Astrocyte (in vitro differentiated cells and primary cell): ENCODE data around the gene COG4.

Source experiments
- EZH2 ChIP-seq: IDR thresholded peaks from 2 replicates; pipeline ENCODE4 v1.6.1; 2012; ENCODE audit warnings: mild to moderate bottlenecking, low read length, inconsistent platforms; ENCODE audit not compliant: insufficient read depth
- TF ChIP-seq, protein P1 (sequence below): IDR thresholded peaks from 2 replicates; pipeline ENCODE4 v1.5.1; 2011; ENCODE audit warnings: low read depth, mild to moderate bottlenecking, inconsistent platforms, low read length, moderate library complexity; ENCODE audit not compliant: insufficient read depth

DNA sequence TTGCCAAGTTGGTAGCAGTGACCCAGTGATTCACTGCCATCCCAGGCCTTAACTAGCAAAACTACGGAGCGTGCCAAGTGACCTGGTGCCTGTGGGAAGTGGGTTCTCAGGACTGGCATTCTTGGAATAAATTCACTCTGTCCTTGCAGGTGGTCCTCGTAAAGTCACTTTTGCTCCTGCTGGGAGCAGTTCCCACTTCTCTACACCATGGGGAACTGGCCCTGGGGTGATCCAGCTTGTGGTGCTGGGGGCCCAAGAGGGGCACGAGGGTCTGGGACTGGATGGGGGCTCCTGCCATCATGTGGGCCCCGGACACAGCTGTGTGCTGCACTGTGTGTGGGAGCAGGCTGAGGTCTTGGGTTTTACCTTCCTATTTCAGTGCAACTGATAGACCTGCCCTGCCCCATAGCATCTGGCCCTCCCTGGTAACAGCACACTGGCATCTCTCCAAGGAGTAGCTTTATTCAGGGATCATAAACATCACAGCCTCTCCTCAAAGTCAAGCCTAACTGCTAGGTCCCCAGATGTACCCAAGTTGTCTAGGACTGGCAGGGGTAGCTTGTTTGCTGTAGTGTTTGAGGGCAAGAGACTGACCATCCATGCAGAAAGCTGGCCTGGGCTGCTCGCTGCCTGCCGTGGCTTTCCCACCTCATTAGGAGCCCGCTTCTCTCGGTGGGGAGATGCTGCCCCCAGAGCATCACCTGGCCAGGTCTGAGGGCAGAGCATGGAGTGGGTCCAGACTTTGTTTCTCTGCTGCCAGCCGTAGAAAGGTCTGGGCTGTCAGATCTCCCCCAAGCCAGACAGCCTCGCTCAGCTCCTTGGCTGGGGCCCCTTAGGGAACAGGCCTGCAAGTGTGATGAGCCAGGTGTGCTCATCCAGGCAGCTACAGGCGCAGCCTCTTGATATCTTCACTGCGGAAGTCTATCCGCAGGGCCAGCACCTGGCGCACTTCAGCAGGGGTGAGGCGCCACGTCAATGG lies 42.9 kb downstream of the COG4 start:
- TF ChIP-seq, protein P1, sequence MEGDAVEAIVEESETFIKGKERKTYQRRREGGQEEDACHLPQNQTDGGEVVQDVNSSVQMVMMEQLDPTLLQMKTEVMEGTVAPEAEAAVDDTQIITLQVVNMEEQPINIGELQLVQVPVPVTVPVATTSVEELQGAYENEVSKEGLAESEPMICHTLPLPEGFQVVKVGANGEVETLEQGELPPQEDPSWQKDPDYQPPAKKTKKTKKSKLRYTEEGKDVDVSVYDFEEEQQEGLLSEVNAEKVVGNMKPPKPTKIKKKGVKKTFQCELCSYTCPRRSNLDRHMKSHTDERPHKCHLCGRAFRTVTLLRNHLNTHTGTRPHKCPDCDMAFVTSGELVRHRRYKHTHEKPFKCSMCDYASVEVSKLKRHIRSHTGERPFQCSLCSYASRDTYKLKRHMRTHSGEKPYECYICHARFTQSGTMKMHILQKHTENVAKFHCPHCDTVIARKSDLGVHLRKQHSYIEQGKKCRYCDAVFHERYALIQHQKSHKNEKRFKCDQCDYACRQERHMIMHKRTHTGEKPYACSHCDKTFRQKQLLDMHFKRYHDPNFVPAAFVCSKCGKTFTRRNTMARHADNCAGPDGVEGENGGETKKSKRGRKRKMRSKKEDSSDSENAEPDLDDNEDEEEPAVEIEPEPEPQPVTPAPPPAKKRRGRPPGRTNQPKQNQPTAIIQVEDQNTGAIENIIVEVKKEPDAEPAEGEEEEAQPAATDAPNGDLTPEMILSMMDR, result no peak
- TF ChIP-seq EZH2, result no peak
